HL-60 (cell line): ENCODE results near the gene RAP1GAP.

Source experiments
- DNase-seq, 2 experiments: peaks; one replicate each; pipeline ENCODE4 v3.0.0-alpha.2; 2010 to 2020; ENCODE audit warnings: low read depth in 1 of 2, low spot score in 1 of 2
- H3K27ac ChIP-seq: fragments of 250-450 bp; sonication (Bioruptor Pico); replicated peaks from 2 replicates; pipeline ENCODE4 v1.5.1; 2020; ENCODE audit warnings: mild to moderate bottlenecking, moderate library complexity
- H3K27me3 ChIP-seq: fragments of 250-450 bp; sonication (Bioruptor Pico); 2 replicates; pipeline ENCODE4 v1.5.1; 2021; ENCODE audit warnings: mild to moderate bottlenecking, moderate library complexity; ENCODE audit not compliant: insufficient read depth, poor library complexity, severe bottlenecking
- H3K4me3 ChIP-seq: replicated peaks from 2 replicates; pipeline ENCODE4 v1.5.1; 2011; ENCODE audit warnings: mild to moderate bottlenecking, control low read depth, low read length; ENCODE audit not compliant: insufficient read depth
- GABPA ChIP-seq: IDR thresholded peaks from 2 replicates; pipeline ENCODE4 v1.6.1; 2012; ENCODE audit warnings: low read depth
- POLR2AphosphoS5 ChIP-seq: IDR thresholded peaks from 2 replicates; pipeline ENCODE4 v1.6.1; 2012; ENCODE audit warnings: low read depth
- SPI1 ChIP-seq: IDR thresholded peaks from 2 replicates; pipeline ENCODE4 v1.6.1; 2012; ENCODE audit warnings: low read depth, mild to moderate bottlenecking, borderline replicate concordance
- TF ChIP-seq, protein P1 (sequence below): IDR thresholded peaks from one replicate; pipeline ENCODE4 v1.5.1; 2011; ENCODE audit warnings: low read length, control low read depth, inconsistent platforms; ENCODE audit not compliant: insufficient read depth
- TF ChIP-seq, protein P2 (sequence below): IDR thresholded peaks from 2 replicates; pipeline ENCODE4 v1.6.1; 2012; ENCODE audit warnings: low read depth; ENCODE audit not compliant: insufficient replicate concordance

RAP1GAP gene

GRCh38 chr1:21570528-21570875, 98.7 kb downstream of the RAP1GAP start:
- DNase-seq: no peak
- Histone ChIP-seq H3K27me3 (peaks cover 18% of the 10 kb centered on the region), H3K4me3 (no peak overlapping the region), H3K27ac (no peak overlapping the region)
- TF ChIP-seq, protein P1, sequence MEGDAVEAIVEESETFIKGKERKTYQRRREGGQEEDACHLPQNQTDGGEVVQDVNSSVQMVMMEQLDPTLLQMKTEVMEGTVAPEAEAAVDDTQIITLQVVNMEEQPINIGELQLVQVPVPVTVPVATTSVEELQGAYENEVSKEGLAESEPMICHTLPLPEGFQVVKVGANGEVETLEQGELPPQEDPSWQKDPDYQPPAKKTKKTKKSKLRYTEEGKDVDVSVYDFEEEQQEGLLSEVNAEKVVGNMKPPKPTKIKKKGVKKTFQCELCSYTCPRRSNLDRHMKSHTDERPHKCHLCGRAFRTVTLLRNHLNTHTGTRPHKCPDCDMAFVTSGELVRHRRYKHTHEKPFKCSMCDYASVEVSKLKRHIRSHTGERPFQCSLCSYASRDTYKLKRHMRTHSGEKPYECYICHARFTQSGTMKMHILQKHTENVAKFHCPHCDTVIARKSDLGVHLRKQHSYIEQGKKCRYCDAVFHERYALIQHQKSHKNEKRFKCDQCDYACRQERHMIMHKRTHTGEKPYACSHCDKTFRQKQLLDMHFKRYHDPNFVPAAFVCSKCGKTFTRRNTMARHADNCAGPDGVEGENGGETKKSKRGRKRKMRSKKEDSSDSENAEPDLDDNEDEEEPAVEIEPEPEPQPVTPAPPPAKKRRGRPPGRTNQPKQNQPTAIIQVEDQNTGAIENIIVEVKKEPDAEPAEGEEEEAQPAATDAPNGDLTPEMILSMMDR: no peak
- TF ChIP-seq, protein P2, sequence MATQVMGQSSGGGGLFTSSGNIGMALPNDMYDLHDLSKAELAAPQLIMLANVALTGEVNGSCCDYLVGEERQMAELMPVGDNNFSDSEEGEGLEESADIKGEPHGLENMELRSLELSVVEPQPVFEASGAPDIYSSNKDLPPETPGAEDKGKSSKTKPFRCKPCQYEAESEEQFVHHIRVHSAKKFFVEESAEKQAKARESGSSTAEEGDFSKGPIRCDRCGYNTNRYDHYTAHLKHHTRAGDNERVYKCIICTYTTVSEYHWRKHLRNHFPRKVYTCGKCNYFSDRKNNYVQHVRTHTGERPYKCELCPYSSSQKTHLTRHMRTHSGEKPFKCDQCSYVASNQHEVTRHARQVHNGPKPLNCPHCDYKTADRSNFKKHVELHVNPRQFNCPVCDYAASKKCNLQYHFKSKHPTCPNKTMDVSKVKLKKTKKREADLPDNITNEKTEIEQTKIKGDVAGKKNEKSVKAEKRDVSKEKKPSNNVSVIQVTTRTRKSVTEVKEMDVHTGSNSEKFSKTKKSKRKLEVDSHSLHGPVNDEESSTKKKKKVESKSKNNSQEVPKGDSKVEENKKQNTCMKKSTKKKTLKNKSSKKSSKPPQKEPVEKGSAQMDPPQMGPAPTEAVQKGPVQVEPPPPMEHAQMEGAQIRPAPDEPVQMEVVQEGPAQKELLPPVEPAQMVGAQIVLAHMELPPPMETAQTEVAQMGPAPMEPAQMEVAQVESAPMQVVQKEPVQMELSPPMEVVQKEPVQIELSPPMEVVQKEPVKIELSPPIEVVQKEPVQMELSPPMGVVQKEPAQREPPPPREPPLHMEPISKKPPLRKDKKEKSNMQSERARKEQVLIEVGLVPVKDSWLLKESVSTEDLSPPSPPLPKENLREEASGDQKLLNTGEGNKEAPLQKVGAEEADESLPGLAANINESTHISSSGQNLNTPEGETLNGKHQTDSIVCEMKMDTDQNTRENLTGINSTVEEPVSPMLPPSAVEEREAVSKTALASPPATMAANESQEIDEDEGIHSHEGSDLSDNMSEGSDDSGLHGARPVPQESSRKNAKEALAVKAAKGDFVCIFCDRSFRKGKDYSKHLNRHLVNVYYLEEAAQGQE: no peak
- TF ChIP-seq GABPA (no peak), POLR2AphosphoS5 (no peak), SPI1 (no peak)

DNA sequence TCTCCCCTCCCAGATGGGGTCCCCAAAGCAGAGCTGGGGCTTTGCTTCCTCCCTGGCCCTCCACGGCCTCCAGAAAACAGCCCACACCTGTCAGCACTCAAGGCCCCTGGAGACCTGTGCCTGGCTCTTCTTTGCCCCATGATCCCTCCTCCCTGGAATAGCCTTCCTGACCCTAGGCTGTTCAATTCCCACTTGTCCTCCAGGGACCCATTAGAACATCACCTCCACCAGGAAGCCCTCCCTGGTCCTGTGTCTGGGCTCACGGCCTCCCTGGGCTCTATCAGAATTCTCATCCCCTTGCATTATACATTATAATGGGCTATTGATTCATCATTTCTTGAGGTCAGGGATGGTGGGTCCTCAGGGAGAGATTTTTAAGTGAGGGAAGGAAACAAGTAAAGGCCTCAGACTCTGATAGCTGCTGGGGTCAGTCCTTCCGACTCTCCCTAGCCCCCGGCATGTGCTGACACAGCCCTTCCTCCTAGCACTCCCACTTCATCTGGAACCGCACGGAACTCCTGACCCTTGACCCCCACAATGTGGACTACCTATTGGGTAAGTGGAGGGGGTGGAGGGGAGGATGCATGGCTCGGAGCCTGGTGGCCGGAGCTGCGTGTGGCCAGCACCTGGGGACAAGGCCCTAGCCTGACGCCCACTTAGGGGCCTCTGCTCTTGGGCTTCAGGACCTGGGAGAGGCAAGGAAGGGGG, 99.2 kb downstream of the RAP1GAP start:
- no peak overlapping the region for H3K4me3 ChIP-seq
- peaks cover 14% of the 10 kb centered on the region for H3K27me3 ChIP-seq
- TF ChIP-seq, protein P2: no peak
- TF ChIP-seq POLR2AphosphoS5 (no peak), SPI1 (no peak), GABPA (no peak)
- TF ChIP-seq, protein P1: no peak
- H3K27ac ChIP-seq: no peak overlapping the region
- DNase-seq: no peak

DNA sequence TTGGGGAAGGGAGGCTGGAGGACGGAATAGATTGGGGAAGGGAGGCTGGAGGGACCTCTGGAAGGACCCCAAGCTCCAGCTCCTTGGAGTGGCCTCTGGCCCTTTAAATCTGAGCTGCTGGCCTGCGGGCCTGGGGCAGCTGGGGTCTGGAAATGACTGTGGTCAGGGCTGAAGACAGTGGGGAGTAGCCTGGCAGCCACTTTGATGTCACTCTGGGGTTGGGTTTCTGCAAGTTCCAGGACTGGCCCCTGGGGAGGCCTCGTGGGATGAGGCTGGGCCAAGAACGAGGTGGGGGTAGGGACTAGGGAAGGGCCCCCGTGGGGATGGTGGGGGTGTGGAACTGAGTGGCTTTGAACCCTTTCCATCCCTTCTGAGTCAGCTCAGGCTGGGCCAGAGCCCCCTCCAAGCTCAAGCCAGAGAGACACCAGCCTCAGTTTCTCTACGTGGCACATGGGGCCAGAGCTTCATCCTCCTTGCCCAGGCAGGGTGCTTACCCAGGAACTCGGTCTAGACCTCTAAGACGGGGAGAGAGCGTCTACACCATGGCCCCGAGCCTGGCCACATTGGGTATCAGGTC, 100.3 kb downstream of the RAP1GAP start:
- TF ChIP-seq POLR2AphosphoS5 (no peak), SPI1 (no peak), GABPA (no peak)
- TF ChIP-seq, protein P1: no peak
- TF ChIP-seq, protein P2: no peak
- no peak overlapping the region for H3K27ac ChIP-seq
- DNase-seq: no peak
- peaks cover 5% of the 10 kb centered on the region for H3K27me3 ChIP-seq
- no peak overlapping the region for H3K4me3 ChIP-seq
